NCI-H2081 treated with DMSO at 0.1 percent for 48 hours (cell line): Measurements from ENCODE around the gene SHPK.

Experiments used
- DNase-seq: peaks from one replicate; lab custom pipeline; 2025; lab: John Stamatoyannopoulos, UW

The SHPK gene, protein sequence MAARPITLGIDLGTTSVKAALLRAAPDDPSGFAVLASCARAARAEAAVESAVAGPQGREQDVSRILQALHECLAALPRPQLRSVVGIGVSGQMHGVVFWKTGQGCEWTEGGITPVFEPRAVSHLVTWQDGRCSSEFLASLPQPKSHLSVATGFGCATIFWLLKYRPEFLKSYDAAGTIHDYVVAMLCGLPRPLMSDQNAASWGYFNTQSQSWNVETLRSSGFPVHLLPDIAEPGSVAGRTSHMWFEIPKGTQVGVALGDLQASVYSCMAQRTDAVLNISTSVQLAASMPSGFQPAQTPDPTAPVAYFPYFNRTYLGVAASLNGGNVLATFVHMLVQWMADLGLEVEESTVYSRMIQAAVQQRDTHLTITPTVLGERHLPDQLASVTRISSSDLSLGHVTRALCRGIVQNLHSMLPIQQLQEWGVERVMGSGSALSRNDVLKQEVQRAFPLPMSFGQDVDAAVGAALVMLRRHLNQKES

GRCh38 chr17:3636154-3636907, at the start of gene SHPK, which contains the start of gene CTNS:
SHPK (minus strand) TSS chr17:3636250; CDS start chr17:3636219, 31 bp downstream.
CTNS (plus strand) TSS chr17:3636760; CDS start chr17:3640207, 3,447 bp downstream.
- DNase-seq: peak; percentile 68

DNA sequence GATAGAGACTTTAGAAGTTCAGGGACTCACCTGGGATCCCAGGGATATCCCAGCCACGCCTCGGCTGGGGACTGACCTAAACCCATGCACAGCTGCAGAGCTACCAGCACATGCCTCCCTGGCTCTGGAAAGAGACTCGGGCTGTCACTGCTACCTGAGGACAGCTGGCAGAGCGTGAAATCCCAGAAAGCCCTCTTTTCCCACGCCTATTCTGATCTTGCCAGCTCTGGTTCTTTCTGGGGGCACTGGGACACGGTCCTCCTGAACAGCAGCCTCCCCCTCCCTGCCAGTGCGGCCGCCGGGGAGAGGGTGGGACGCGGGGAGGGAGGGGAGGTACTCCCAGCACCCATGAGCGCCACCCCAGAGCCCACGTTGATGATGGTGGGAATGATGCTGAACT, 49.1 kb upstream of the SHPK start:
- DNase-seq: no peak

- DNase-seq: no peak
These were observed 47.0 kb upstream of the SHPK start for GRCh38 chr17:3683054-3683511.

- no peak for DNase-seq
These were observed 46.0 kb upstream of the SHPK start for GRCh38 chr17:3682033-3682432.

DNA sequence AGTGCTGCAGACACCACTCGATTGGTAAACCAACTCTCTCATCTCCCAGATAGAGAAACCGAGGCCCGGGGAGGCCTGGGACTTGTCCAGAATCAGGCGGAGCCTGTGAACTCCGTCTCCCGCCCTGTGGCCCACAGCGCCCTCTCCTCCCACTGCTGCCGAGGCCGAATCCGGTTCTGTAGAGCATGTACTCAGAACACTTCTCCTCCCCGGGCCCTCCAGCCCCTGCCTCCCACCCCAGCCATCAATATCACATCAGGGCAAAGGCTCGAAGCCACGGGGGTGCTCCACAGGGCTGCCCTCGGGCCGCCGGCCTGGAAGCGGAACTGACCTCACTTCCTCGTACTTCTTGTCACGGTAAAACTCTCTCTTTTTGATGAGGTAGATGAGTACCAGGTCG, 45.5 kb upstream of the SHPK start:
- no peak for DNase-seq

DNA sequence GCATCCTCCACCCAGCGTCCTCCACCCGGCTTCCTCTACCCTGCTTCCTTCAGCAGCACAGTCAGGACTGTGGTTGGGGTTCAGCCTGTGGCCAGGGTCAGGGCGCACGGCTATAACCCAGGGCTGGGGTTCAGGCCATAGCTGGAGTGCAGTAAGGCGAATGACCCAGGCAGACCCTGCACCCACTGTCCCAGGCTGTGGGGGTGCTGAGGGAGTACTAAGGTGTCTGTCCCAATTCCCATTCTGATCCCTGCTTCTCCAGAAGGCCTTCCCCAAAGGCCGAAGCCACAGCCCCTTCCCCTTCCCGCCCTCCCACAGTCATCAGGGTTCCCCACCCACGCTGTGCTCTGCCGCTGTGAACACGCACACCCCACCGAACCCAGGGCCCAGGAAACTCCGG, 45.0 kb upstream of the SHPK start:
- DNase-seq: no peak

DNA sequence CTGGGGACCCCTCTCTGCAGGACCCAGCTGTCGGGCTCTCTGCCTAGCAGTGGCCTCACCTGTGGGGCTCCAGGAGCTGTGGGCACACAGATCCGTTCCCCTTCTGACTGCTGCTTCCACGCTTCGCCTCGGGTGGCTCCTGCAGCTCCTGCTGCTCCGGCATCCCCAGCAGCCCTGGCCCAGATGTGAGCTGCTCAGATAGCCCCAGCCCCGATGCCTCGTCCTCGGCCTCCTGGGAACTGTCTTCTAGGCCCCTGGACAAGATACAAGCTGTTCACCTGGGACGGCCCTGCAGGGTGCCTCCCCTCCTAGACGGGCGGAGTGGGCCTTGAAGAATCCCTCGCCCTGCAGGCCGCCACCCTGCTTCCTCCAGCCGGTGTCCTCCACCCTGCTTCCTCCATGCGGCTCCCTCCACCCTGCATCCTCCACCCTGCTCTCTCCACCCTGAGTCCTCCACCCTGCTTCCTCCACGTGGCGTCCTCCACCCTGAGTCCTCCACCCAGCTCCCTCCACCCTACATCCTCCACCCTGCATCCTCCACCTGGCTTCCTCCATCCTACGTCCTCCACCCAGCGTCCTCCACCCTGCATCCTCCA, 43.6 kb upstream of the SHPK start:
- DNase-seq: no peak

GRCh38 chr17:3678821-3679530, 42.9 kb upstream of the SHPK start:
- DNase-seq: no peak

DNA sequence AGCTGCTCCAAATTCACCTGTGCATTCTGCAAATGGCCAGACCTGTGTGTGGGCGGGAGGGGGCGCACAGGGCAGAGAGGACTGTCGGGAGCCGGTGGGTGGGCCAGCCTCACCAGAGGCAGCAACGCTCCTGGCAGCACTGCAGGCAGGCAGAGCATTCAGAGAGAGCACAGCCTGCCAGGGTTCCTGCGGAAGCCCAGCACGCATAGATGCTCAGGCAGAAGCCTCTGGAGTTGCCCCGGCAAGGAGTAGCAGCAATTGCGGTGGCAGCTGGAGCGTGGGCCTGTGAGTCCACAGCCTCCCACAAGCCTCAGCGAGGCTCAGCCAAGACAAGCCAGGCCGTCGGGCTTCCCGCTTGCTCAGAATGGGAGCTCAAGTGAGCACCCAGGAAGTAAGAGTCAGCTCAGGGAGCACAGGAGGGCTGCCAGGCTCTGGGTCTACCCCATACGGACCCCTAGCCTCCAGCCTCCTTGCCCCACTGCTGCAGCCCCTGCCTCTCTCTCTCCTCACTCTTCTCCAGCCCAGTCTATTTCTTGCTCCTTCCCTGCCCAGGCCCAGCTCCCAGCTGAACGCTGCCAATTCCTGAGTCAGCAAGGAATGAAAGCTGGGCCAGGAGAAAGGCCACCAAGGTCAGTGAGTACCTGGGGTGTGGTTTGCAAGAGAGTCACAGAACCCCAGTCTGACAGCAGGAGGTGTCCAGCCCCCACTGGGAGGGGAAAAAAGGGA, 42.2 kb upstream of the SHPK start:
- DNase-seq: no peak

- no peak for DNase-seq
These were observed 39.8 kb upstream of the SHPK start for GRCh38 chr17:3675886-3676285.

- DNase-seq: no peak
These were observed 36.5 kb upstream of the SHPK start for GRCh38 chr17:3672571-3672970.

- DNase-seq: no peak
These were observed 33.5 kb upstream of the SHPK start for GRCh38 chr17:3669548-3669947.

- no peak for DNase-seq
These were observed 33.0 kb upstream of the SHPK start for GRCh38 chr17:3669085-3669347.

DNA sequence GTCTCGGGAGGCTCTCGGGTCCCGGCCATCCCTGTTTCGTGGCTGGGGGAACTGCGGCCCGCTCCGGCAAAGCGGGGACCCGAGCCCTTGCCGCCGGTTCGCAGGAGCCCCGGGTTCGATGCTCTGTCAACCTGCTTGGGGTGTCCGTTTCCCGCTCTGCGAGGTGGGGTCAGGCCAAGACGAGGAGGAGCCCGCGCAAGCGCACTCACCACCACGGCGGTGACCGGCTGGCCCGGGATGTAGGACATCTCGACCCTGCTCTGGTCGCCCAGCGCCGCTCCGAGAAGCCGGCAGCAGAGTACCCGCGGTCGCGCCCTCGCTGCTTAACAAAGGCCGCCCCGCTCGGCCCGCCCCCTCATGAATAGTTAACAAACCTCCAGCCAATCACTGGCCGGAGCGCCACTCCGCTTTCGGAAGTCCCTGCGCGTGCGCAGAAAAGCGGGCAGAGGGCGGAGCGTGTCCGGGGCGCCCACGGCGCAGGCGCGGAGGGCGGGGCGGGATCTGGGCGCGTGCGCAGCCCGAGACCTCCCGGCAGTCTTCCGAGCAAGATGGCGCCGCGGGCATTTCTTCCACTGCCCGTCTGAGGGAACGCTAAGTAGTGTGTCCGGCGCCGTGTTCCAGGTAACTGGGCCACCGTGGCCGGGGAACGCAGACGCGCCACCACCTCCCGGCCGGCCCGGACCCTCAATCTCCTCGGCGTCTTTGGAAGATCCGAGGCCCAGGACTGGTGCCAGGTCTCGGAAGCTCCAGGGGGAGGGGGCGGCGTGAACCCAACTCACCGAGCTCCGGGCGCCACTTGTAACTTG, 32.4 kb upstream of the SHPK start, which contains the start of the genes EMC6 and TAX1BP3:
Gene EMC6, plus strand, starts transcription at position 534 of the 806 bp plus-strand sequence. CDS start 335 bp downstream, outside the sequence.
Gene TAX1BP3, minus strand, starts transcription at position 300 of the 806 bp plus-strand sequence. Its CDS starts 52 bp downstream, at position 248.
- DNase-seq: peak; percentile 61

- no peak for DNase-seq
These were observed 31.6 kb upstream of the SHPK start for GRCh38 chr17:3667366-3668278.

DNA sequence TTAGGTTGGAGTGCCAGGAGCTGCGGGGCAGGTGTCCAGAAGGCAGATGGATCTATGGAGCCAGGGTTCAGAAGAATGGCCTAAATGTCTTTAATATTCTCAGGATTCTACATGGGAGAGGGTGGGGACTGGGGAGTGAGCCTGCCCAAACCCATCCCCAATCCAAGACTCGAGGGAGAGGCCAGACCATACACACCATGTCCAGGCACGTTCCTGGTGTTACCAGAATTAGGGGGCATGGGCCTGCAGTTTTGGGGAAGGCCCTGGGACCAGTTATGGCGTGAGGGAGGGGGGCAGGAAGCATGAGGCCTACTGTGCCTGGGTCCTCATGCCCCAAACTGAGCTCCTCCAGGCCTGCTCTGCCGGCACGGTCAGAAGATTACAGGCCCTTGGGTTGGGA, 30.5 kb upstream of the SHPK start:
- DNase-seq: no peak

DNA sequence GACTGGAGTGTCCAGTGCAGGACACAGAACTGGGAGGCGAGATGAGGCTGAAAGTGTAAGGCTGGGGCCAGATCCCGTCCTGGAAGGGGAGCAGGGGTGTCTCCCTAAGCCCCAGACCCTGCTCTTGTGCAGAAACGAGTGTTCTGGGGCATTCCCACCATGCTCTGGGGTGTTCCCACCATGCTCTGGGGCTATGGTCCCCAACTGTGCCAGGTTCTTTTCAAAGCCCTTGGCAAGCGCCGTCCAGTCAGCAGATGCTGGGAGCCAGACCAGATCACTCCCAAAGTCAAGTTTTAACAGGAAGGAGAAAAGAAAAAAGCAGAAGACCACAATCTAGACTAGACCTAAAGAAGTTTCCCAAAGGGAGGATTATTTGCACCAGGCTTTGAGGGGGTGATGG, 29.8 kb upstream of the SHPK start:
- no peak for DNase-seq

GRCh38 chr17:3663102-3664011, 27.3 kb upstream of the SHPK start:
- DNase-seq: no peak
